ENCODE results near the gene ANKS1A.

Gene ANKS1A

DNA sequence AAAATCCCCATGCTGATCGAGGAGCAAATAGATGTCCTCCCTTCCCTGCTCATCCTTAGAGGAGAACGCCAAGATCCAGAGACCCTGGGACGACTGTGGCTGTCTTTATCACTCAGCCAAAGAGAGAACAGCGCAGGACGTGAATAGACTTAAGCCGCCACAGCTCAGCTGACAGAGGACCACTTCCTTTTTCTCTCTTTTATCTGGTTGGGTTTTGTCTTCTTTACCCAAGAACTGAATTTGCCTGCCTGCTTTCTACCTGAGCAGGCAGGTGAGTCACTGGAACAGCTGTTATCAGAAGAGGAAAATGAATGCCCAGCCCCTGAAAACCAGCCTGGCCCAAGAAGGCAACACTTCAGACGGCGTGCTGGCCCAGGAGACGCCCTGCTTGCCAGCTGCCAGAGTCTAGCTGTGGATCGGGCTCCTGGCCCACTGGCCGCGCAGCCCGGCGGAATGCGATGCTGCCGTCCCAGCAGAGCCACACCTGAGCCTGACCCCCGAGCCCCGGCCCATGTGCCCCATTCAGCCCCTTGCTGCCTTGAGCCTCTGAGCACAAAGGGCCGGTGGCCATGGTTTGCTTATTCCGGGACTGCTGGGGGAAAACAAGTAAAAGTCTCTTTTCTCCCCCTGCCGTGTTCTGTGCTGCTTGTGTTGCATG, 169.9 kb downstream of the ANKS1A start:
- DNase-seq = no peak

DNA sequence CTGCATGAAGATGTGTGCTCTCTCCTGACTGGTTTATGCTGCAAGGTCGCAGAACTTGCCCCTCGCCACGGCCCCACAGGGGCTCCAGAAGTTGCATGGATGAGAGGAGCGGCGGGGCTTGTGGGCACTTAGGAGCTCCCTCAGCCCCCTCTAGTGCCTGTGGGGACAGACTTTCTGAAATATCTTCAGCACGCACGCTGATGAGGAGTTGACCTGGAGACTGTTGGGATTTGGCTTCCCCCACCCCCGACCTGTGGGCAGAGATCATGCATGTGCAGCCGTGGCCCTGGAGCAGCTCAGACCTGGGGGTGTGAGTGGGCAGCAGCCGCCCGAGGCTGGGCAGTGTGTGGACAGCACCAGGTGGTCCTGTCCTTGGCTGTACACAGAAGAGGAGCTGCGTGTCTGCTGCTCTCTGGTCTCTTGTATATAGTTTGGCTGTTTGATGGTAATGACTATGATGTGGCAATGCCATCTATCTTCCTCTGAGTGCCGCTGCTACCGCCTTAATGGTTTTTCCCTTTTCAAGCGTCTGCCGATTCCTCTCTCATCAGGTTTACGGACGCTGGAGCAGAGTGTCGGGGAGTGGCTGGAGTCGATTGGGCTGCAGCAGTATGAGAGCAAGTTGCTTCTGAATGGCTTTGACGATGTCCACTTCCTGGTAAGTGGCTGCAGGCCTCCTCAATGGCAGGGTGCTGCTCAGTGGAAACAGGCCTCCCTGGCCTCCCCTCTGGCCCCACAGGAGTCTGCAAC, 170.7 kb downstream of the ANKS1A start:
- no peak for DNase-seq

DNA sequence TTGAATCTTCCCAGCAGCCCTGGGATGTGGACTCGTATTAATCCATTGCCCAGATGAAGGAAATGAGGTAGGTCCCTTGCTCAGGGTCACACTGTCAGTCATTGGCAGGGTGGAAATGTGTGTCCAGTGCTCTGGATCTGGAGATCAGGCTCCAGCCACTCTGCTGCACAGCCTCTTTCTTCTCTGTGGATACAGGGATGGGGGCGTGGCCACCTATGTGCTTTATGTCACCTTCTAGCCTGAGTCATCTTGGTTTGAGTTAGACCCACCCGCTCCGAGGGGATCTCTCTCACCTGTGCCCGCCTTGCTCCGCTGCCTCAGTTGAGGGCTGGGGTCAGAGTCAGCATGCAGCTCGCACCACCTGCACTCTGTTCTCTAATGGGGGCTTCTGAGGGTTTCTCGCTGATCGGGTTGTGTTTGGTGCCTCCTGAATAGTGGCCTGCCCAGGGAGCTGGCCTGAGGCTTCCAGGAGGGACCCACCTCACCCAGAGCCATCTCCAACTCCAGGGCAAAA, 172.1 kb downstream of the ANKS1A start:
- no peak for DNase-seq

DNA sequence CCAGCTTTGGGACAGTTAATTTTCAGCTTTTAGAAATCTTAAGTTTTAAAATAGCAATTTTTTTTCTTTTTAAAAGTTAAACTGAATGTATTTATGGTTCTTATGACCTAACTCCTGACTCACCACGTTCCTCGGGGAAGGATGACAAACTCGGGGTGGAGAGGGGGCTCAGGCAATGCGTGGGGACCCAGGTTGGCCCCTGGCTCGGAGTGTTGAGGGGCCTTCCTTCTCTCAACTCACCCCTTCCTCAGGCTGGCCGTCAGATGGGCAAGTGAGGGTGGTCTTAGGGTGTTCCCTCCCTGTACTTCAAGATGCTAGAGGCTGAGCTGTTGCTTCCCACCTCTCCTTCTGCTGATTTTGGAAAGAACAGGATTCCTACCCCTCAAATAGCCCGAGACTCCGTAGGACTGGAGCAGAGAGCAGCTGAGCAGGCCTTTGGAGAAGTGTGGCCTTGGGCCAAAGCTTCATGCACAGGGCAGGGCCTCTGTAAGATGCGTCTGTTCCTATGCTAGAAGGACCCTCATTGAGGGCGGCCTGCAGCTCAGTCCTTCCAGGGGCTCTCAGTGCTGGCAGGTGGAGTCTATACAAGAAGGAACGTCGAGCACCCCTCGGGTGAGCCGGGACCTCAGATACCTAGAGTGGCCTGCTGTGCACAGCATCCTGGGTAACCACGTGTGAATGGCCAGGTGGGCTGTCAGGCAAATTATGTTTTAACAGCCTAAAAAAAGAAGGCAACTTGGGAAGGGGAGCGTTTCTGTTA, 172.8 kb downstream of the ANKS1A start:
- no peak for DNase-seq

DNA sequence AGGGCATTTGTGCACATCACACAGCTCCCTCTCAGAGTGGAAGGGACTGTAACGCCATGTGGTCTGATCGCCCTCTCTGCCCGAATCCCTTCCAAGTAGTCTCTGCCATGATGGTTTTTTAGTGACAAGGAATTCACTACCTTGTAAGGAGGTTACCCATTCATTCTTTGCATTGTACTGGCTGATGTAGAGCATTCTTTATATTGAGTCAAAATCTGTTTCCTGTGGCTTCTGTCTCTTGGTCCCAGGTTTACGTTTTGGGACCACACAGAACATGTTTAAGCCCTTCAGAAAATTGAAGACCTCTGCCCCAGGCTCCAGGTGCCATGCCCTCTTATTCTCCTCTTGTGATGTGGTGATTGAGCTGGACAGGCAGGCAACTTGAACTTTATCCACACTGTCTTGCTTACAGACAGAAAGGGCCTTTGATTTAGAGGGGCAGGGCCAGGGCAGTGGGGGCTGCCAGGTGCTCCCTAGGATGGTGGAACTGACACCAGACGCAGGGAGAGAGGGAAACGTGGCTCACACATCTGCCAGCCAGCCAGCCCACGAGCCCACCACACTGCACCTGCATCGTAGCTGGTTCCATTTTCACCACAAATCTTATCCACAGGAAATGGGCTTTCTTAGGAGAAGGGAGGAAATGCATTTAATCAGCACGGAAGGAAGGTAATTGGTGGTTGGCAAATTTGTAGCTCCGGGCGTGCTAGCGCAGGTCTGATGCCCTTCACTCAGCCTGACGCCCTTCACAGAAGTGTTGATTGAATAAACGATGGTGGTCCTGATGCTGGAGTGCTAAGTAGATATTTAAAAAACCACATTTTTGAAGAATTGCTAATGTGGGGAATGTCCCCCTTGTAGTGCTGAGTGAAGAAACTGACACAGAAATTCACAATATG, 173.9 kb downstream of the ANKS1A start:
- DNase-seq = no peak

DNA sequence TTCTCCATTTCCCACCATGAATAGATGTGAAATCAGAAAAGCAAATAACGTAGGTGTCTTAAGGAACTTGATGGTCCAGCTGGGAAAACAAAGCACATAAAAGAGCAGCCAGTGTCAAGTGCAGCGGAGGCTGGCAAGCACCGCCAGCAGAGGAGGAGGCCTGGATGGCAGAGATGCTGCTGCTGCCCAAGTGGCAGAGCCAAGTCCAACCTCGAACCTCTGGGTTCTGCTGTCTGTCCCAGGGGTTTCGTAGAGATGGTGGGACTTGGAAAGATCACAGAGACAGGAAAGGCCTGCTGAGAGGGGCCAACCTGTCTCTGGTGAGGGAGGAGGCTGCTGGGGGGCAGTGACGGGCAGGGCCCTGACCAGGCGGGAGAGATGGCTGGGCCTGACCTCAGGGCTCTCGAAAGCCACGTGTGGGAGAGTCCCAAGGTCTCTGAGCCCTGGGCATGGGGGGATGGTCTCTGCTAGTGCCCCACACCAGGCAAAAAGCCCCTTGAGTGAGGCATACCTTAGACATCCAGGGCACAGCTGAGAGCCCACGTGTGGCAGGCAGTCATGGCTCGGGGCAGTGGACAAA, 174.7 kb downstream of the ANKS1A start:
- no peak for DNase-seq

DNA sequence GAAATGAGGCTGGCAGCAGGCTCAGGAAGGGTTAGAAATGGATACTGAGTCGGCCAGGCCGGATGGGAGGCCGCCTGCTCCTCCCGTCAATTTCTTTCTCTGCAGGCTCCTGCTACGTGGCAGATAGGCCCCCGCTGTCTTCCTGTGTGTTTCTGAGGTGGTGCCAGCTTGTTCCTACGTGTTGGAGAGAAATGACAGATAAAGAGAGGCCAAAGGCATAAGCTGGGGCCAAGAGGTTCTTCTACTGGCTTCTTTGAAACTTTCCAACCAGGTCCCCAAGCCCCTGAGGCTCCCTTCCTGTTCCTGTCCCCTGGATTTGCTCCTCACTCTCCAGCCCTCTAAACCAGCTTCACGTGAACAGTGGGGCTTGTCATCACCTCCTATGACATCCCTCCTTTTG, 175.2 kb downstream of the ANKS1A start:
- DNase-seq = no peak

DNA sequence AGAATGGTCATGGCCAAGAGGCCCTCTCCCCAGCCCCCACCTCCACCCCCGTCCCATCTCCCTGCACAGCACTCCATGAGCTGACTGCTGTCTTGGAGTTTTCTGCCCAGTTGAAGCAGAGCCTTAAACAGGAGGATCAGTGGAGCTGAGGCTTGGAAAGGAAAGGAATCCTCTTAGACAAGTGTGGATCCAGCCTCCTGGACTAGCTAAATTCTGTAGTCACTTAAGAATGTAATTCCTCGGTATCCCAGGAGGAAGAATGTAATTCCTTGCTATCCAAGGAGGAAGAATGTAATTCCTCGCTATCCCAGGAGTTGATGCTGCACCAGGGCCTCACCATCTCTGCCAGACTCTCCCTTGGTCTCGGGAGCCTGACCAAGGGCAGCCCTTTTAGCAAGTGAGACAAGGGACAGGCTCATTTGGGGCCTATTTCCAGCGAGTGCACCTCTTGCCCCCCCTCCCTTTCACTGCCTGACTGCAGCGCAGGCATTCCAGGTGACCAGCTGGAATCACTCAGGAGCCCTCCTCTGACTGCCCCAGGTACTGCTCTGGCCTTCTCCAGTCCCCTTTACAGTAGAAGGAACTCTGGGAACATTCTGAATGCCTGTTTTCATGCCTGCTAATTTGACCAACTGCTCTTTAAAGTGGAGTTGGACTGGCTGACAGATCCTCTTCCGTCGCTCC, 175.8 kb downstream of the ANKS1A start:
- no peak for DNase-seq

DNA sequence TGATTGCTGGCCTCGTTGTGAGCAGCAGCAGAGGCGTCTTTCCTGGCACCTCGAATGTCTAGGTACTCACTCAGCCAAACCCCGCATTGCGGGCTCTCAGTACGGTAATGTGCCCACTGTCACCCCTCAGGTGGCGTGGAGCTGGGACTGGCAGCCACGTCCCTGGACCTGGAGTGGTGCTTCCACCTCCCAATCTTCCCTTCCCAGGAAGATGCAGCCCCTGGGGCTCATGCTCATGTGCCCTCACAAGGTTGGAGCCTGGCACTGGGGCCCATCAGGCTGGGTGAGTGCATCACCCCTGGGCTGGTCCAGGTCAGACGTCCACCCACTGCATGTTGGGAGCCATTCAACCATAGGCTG, 176.4 kb downstream of the ANKS1A start:
- no peak for DNase-seq

DNA sequence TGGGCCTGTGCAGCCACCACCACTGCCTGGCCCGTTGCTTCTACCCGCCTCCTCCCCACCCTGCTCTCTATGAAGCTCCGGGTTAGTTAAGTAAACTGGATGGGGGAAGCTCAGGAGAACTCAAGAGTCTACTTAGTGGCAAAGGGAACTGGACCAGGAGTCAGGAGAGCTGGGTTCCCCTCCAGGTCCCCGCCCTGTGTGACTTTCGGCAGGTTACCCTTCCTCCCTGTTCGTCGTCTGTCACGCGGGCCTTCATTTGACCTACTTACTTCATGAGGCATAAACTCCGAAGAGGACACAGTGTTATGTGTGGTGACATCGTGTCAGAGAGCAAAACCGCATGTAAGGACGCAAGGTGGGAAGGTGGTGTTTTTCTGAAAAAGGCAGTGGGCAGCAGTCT, 176.8 kb downstream of the ANKS1A start:
- DNase-seq = no peak

DNA sequence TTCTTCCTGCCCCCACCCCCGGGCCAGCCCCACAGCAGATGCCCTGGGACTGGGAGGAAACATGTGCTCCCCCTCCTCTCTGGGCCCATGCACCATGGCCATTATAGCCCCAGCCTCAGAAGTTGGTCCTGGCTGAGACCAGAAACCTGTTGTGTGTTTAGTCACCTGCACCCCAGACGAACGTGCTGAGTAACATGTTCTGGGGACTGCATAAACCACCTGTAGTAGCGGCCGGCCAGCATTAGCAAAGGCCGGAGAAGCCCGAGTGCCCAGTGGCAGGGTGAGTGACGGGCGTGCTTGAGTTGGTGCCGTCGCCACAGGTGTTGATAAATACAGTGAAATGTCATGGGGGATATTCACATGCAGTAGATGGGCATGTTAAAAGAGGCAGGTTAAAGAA, 178.2 kb downstream of the ANKS1A start:
- no peak for DNase-seq

DNA sequence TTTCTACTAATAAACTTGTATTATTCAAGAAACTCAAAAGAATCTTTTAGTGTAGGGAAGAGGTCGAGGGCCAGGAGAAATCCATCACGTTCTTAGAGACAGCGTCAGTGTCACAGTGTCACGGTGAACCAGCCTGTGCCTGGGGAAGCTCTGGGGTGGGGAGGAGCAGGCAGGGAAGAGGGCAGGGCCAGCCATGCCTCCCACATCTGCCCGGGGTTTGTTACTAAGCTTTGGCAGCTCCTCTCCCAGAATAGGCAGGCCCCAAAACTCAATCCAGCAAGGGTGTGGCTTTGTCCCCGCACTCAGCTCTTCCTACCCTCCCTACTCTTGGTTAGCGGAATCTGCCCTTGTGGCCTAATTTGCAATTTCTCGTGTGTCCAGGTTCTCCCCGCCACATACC, 179.2 kb downstream of the ANKS1A start:
- DNase-seq = no peak

DNA sequence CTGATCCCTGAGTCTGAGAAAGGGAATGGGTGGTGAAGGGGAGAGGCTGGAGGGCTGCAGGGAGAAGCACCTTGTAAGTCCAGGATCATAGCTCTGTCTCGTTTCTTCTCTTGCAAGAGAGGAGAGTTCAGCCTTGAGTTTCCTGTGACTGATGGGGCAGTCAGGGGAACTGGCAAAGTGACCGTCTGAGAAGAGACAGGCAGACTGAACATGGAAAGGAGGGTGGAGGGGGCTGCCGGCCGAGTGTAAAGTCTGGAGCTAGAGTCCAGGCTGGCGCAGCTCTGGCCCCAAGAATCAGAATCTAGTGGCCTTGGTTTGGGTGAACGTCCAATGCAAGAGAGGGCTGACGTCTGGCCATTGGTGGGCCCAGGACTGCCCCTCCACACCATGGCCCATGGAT, 179.6 kb downstream of the ANKS1A start:
- no peak for DNase-seq

DNA sequence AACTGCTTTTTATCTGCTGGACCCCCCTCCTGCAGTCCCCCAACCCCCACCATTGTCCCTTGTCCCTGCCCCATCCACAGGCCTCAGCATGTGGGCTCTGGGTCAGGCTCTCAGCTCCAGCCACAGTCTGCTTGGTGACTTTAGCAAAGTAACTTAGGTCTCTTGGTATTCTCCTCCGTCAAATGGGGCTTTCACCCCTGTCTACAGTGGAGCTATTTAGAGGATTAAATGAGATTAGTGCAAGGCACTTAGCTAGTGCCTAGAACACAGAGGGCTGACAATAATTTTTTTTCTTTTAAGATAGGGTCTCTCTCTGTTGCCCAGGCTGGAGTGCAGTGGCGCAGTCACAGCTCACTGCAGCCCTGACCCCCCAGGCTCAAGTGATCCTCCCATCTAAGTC, 180.2 kb downstream of the ANKS1A start:
- DNase-seq = no peak

DNA sequence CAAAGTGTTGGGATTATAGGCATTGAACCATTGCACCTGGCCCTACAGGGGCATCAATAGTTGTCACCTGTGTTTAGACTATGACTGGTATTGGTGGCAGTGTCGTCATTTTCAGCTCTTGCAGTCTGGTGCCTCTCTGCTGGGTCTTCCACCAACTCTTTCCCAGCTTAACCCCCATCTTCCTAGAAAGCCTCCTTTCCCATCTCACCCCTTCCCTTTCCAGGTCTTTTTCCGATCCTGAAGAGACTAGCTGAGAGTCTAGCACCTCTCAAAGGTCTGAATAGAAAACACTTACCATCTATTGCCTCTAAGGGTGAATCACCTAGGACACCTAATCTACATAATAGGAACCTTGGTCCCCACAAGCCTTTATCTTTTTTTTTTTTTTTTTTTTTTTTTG, 181.1 kb downstream of the ANKS1A start:
- no peak for DNase-seq

DNA sequence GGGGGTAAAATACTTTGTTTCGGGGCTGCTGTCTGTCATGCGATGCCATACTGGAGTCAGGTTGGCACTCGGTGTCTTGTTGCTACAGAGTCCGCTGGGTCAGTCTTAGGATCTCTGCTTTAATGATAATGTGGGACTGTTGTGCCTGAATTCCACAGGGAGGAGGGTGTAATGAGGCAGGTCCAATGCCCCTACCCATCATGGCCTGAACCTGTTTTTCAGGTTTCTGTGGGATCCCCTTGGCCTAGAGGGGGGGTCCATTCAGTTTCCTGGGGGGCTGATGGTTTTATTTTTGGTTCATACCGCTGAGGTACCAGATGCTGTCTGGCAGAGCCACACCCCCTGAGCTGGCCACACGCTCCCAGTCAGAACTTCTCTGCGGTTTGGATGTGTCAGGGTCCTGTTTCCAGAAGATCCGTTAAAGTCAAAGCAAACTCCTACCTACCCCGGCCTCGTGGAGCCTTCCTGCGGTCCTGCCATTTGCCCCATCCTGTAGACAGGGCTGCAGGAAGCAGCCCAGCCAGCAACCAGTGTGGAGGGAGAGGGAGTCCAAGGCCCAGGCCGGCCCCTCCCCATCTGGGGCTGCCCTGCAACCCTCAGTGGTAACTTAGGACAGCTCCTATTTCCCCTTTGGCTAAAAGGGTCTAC, 182.4 kb downstream of the ANKS1A start:
- DNase-seq = no peak

DNA sequence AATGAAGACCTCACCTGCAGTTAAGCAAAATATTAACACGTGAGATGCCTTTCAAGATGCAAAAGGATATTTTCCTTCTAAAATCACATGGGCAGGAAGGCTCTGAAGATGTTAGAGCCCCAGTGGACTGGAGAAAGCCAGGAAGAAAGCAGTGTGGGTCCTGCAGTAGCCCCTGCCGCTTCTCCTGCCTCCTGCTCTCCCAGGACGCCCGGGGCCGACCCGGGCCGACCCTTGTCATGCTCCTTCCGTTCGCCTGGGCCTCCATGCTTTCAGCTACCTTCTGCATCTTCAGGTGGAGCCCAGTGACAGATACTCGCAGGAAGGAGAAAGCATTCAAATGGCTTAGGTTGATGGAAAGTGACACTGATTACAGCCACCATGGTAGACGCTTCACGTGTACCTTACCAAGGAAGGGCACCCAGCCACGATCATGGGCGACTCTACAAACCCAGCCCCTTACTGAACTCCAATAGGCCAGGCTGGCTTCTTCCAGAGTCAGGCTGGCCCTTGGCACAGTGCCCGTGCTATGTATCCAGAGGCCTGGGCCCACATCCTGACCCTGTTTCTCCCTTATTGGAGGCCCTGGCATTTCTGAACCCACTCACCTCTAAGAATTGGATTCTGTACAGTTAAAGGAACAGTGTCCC, 183.1 kb downstream of the ANKS1A start:
- DNase-seq = no peak

DNA sequence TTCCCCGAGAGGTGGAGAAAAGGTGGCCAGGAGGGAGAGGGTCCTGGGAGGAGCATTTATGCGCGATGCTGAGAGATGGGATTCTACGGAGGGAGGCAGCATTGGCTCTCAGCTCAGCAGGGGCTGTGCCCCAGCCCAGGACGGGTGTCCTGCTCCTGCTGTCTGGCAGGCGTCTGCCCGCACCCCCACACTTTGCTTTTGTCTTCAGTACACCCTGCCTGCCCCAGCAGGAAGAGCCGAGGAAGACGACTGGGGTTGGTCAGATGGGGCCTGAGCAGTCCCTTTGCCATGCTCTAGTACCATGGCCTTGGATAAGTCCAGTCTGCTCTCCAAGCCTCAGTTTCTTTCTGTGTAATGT, 183.6 kb downstream of the ANKS1A start:
- DNase-seq = no peak

DNA sequence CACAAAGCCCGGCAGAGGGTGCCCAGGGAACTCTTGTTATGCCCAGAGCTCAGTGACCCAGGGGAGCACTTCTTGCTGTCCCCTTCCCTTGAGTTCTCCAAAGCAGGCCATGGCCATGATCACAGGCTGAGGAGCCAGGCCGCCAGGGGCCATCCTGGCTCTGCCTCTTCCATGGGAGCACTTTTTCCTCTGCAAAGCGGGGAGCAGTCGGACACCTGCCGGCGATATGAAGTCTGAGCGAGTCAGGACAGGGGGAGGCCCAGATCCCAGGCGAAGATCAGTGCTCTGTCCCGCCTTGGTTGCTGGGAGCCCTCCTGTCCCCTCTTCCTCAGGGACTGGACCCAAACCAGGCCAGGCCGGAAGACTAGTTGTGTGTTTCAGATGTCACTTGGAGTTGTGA, 184.2 kb downstream of the ANKS1A start:
- no peak for DNase-seq

DNA sequence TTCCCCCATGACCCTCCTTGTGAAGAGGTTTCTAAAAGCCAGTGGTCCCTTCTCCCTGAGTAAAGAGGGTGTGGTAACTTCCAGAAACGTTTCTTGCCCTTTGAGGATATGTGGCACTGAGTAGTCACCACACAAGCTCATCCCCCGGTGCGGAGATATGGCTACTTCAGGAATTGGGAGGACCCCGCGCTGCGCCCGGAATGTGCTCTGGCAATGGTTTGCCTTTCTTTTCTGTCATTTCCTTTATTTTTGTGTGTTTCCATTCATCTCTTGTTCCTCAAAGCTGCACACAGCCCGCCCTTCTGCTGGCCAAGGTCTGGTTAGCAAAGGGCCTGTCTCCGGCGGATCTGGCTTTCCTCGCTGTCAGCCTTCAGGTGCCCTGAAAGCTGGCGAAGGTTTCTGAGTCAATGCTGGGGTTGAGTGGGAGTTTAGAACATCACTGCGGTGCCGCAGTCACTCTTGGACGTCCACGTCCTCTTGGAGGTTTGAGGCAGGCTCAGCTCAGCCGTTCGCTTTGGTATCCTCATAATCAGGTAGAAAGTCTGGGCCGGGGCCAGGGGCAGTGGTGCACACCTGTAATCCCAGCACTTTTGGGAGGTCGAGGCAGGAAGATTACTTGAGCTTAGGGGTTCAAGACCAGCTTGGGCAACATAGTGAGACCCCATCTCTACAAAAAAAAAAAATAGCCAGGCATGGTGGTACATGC, 184.9 kb downstream of the ANKS1A start:
- DNase-seq = no peak

All from COR-L47 (cell line).